Activated T-cell treated with anti-CD3 and anti-CD28 coated beads for 24 hours (primary cell): ENCODE results near the gene DNAJC15.

Experiments used
- DNase-seq: peaks from one replicate; pipeline ENCODE4 v3.0.0-alpha.2; 2020; ENCODE audit warnings: low read depth

Gene DNAJC15

GRCh38 chr13:43086181-43086580 lies 62.8 kb downstream of the DNAJC15 start:
- DNase-seq = no peak

GRCh38 chr13:43088093-43088511 lies 64.7 kb downstream of the DNAJC15 start:
- no peak for DNase-seq

GRCh38 chr13:43089912-43090498 lies 66.6 kb downstream of the DNAJC15 start:
- no peak for DNase-seq

- no peak for DNase-seq
Measured at GRCh38 chr13:43094901-43095300, 71.5 kb downstream of the DNAJC15 start.

DNA sequence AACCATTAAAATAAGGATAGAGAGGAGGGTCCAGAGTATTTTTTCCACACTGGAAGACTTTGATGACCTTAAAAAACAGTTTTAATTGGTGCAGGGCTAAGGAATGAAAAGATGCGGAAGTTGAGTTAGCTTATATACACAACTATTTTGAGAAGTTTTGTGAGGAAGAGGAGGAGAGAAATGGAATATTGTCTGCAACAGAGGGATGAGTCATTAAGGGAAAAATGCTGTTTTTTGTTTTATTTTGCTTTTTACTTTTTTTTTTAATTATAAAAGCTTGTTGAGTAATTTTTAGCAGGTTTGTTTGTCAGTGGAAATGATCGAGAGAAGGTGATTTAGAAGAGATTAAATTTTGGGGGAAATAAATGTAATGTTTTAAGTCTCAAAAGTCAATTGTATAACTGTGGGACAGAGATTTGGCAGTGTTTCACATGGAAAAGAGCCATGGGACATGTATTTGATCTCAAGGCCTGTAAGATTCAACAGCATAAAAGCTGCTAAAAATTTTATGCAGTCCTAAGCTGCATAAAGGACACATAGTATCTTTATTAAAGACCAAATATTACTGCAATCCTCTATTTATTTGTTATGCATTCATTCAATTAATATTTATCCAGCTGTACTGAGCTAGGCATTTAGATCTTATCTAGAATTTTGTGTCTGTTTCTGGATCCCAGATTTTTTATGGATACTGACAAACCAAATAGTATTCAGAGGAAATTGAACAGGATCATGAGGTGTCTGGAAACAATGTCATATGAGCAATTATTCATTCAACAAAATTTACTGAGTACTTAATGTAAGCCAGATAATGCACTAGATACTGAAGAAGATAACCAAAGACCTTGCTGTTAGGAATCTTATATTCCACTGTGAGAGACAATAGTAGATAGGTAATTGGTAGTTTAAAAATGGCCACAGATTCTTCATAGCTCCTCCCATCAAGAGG lies 72.7 kb downstream of the DNAJC15 start:
- no peak for DNase-seq

- DNase-seq = no peak
Measured at GRCh38 chr13:43100667-43101066, 77.3 kb downstream of the DNAJC15 start.

DNA sequence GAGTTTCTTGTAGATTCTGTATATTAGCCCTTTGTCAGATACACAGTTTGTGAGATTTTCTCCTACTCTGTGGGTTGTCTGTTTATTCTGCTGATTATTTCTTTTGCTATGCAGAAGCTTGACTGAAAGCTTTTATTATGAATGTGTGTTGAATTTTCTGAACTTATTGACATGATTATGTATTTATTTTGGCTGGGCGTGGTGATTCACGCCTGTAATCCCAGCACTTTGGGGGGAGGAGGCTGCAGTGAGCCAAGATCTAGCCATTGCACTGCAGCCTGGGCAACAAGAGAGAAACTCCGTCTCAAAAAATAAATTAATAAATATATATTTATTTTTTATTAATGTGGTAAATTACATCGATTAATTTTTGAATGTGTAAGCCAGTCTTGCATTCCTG lies 78.9 kb downstream of the DNAJC15 start:
- no peak for DNase-seq

DNA sequence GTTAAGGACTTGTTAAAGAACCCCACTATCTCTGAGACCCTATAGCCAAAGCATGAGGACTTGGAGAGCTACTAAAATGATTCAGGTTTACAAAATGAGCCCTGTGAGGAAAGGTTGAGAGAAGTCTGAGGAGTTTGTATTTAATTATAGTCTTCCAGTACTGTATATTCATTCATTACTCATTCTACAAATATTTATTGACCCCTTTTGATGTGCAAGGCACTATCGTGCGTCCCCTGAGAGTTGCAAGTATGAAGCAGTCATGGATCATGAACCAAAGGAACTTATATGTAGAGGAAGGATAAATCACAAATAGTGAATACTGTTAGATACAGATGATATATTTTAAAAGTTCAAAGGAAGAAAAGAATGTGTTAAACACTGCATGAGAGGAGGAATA lies 84.4 kb downstream of the DNAJC15 start:
- no peak for DNase-seq

- DNase-seq = no peak
Measured at GRCh38 chr13:43110036-43110435, 86.7 kb downstream of the DNAJC15 start.

DNA sequence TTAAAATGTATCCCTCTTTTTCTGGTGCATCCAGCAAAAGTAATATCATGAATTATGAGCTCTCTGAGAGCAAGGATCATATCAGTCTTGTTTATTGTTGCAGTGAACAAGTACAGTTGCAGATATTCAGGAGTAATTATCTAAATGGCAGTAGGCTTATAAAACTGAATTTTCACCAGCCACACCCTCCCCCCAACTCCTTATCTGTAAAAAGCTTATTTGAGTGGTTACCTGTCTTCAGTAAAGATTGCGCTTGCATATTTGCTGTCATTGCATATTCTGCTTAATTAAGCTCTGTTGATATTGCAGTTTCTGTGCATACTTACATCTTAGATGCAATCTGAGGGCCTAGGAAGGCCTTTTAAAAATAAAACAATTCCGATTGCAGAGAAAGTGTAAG lies 87.3 kb downstream of the DNAJC15 start:
- no peak for DNase-seq

DNA sequence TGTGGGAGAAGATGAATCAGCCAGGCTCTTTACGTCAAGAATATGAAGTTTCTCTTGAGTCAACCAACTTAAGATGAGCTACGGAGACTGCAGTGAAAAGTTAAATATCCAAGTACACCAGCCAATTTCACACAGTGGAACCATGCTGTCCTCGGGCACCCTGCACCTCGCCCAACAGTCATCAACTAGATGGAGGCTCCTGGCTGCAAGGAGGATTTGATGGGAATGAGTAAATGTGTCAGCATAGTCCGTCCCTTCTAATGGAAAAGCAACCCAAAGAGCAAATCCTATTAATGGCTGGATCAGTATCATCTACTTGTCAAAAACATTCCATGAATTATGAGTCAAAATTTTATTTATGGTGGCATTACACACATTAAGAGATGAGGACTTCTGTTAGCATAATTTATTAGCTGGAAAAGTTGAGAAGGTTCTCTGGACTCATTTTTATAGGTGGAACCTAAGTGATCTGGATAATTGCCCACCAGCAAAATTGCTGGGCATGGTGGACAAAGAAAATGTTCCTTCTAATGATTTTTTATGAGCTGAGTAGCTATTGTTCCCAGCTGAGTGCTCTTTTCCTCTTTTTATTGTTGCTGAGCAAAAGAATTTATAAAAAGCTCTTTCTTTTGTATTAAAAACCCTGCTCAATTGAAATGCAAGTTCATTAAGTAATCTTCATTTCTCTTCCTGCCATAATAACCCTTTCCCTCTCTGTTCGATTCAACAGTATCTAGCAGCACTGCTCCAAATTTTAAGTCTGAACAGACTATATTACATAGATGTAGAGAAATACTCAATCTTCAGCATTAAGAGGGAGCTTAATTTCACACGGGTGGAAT lies 88.4 kb downstream of the DNAJC15 start:
- no peak for DNase-seq

- DNase-seq = no peak
Measured at GRCh38 chr13:43113603-43114002, 90.2 kb downstream of the DNAJC15 start.

DNA sequence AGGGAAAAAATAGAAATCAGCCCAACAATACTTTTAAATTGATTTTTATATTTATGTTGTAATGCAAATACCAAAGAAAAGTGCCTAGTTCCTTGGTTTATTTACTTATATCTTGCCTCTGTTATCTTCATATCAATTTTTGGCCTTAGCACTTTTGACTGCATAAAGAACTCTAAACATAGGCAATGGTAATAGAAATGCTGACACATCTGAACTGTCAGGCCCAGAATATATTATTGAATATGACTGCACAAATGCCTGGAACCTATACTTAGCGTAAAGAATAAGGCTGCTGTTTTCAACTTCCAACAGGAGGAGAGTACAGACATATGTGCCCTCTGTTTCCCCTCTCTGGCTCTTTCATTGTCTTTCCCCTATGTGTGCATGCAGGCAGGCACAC lies 91.1 kb downstream of the DNAJC15 start:
- DNase-seq = no peak

DNA sequence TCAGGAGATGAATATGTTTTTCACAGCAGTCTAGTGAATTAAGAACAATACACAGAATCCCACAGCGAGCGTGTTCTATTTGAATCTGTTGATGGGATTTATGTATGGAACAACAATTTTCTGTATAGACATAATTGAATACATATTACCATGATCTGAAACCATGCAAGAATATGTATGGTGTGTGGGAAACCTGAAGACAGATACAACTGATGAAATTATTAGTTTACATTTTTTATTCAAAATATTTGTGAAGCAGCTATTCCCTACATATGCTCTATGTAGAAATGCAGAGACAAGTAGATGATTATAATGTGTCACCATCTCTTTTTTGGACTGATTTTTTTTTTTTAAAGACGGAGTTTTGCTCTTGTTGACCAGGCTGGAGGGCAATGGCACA lies 91.8 kb downstream of the DNAJC15 start:
- DNase-seq = no peak

DNA sequence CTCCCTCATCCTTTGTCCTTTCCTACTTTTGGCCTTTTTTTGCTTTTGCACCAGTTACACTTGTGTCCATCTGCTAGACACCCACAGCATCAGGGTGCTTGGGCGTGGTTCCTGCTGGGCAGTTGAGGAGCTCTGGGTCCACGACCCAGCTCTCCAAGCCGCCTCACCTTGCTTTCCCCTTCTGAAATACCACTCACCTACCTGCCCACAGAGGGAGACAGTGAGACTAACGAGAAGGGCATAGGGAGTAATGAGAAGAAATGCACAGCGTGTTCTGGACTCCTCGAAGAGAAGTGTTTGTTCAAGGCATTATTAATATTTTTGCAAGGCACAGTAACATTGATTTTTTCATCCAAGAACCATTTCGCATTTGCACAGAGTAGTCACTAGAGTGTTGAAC lies 92.9 kb downstream of the DNAJC15 start:
- DNase-seq = no peak

- no peak for DNase-seq
Measured at GRCh38 chr13:43118521-43118920, 95.1 kb downstream of the DNAJC15 start.

- no peak for DNase-seq
Measured at GRCh38 chr13:43119206-43119605, 95.8 kb downstream of the DNAJC15 start.

GRCh38 chr13:43122791-43123190 lies 99.4 kb downstream of the DNAJC15 start:
- no peak for DNase-seq

GRCh38 chr13:43123856-43124255 lies 100.5 kb downstream of the DNAJC15 start:
- DNase-seq = no peak

GRCh38 chr13:43124490-43124889 lies 101.1 kb downstream of the DNAJC15 start:
- no peak for DNase-seq

- DNase-seq = no peak
Measured at GRCh38 chr13:43126420-43126819, 103.0 kb downstream of the DNAJC15 start.

GRCh38 chr13:43127103-43127798 lies 103.9 kb downstream of the DNAJC15 start:
- no peak for DNase-seq
